ENCODE results near the gene RAX2.

RAX2 gene

GRCh38 chr19:3785938-3786824 is 14.2 kb upstream of the RAX2 start, which contains the start of gene MATK:
Gene MATK (minus strand): TSS chr19:3786381. CDS start chr19:3785135, 1,246 bp downstream.
- TF ChIP-seq CTCF (conservative IDR thresholded peaks at IDR 0.05): no peak
- H3K27ac ChIP-seq: peak within 1 kb of the TSS; percentile 74

GRCh38 chr19:3785451-3785937 is 13.5 kb upstream of the RAX2 start:
- peak overlapping the region; percentile 74 for H3K27ac ChIP-seq
- no peak for TF ChIP-seq CTCF (conservative IDR thresholded peaks at IDR 0.05)

GRCh38 chr19:3784607-3785450 is 12.8 kb upstream of the RAX2 start:
- H3K27ac ChIP-seq: peak overlapping the region; percentile 74
- TF ChIP-seq CTCF (conservative IDR thresholded peaks at IDR 0.05): no peak

- peak; percentile 35 for TF ChIP-seq CTCF (conservative IDR thresholded peaks at IDR 0.05)
- H3K27ac ChIP-seq: no peak overlapping the region
Measured at GRCh38 chr19:3783660-3784584, 11.9 kb upstream of the RAX2 start.

- H3K27ac ChIP-seq: no peak overlapping the region
- no peak for TF ChIP-seq CTCF (conservative IDR thresholded peaks at IDR 0.05)
Measured at GRCh38 chr19:3782903-3783302, 10.9 kb upstream of the RAX2 start.

- no peak overlapping the region for H3K27ac ChIP-seq
- no peak for TF ChIP-seq CTCF (conservative IDR thresholded peaks at IDR 0.05)
Measured at GRCh38 chr19:3782330-3782729, 10.3 kb upstream of the RAX2 start.
